HG02943 (cell line): ENCODE data around the gene MPRIP.

Experiments used
- ATAC-seq: cut with Tn5 transposase; IDR thresholded peaks from one replicate; pipeline ENCODE4 v1.9.1; 2021; ENCODE audit warnings: mild to moderate bottlenecking, low read depth, moderate library complexity; ENCODE audit not compliant: unreplicated experiment

Gene MPRIP

DNA sequence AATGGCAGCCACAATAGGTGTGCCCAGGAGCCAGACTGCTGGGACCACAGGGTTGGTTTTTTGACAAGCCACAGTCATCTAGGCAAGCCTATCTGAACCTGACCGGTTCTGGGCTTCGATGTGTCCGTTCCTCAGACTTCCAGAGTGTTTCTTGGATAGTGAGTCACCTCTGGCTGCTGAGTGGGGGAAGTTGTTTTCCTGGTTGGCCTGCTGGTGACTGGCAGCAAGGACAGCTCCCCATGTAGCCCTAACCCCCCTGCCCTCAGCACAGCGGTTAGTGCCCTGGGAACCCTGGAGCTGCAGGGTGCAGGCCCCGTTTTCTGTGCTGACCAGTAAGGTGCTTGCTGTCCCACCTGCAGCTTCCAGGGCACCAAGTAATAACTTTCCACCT is 98.3 kb downstream of the MPRIP start:
- no peak for ATAC-seq

DNA sequence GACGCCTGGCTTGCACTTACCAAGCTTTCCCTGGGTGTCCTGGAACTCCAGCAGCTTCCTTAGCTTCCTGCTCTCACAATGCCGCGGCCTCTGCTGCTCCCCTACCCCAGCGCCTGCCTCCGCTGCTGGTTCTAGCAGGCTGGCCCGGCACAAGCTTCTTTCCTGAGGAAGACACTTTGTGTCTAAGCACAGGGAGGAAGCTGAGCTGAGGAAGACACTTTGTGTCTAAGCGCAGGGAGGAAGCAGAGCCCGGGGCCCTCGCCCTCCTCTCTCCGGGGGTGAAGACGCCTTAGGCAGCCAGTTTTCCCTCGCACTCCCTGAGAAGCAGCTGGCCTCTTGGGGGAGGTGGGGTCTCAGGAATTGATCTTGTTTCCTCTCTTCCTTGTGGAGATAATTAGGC is 99.0 kb downstream of the MPRIP start:
- ATAC-seq: no peak

GRCh38 chr17:17141860-17142552 is 99.7 kb downstream of the MPRIP start:
- no peak for ATAC-seq

- ATAC-seq: no peak
Observed at GRCh38 chr17:17142556-17142955, 100.3 kb downstream of the MPRIP start.

- ATAC-seq: no peak
Observed at GRCh38 chr17:17143501-17143900, 101.2 kb downstream of the MPRIP start.

GRCh38 chr17:17144061-17144460 is 101.8 kb downstream of the MPRIP start:
- no peak for ATAC-seq

- no peak for ATAC-seq
Observed at GRCh38 chr17:17144916-17145665, 102.8 kb downstream of the MPRIP start.

GRCh38 chr17:17146786-17147406 is 104.6 kb downstream of the MPRIP start:
- ATAC-seq: no peak

- no peak for ATAC-seq
Observed at GRCh38 chr17:17147821-17148220, 105.6 kb downstream of the MPRIP start.

DNA sequence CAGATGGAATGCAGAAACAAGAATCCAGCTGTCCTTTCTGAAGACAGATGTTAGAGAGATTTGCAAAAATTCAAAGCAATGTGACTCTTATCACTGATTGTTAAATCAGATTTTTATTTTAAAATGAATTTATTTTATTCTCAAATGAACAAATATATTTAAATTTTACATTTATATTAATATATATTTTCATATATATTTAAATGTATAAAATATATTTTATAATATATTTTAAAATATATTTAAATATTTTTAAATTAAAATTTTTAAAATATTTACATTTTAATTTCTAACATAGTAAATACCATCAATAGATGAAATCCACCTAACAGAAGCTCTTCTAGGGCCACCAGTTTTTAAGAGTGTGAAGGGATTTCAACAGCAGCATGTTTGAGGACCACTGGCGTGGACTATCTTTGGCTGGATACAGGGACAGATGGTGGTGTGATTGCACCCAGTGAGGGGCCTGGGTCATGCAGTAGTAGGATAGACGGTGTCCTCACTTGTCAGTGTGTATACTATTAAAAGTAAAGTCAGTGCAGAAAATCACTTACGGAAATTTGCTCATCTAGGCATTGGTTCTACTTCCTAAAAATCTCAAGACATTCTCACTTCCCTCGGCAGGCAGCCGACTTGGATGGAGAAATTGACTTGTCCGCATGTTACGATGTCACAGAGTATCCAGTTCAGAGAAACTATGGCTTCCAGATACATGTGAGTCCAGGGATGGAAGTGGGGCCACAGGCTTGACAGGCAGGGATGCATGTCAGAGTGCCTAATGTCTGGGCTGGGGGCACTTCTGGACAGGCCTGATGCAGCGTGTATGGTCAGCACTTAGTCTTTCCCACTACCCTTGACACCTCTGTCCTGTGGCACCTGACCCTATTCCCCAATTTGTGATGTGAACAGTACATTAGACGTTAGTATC is 107.5 kb downstream of the MPRIP start:
- no peak for ATAC-seq

DNA sequence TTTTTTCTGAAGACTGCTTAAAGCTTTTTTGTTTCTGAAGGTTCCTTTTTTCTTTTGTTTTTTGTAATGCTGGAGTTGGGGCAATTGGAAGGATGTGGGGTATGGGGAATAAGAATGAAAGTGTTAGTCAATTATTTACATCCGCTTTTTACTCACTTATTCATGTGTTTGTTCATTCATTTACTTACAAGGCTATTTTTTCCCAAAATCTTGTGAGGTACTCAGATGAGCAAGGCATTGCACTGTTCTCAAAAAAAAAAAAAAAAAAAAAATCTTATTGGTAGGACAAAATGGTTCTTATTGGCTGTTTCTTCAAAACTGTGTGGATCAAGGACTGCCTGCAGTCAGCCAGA is 108.2 kb downstream of the MPRIP start:
- ATAC-seq: no peak

DNA sequence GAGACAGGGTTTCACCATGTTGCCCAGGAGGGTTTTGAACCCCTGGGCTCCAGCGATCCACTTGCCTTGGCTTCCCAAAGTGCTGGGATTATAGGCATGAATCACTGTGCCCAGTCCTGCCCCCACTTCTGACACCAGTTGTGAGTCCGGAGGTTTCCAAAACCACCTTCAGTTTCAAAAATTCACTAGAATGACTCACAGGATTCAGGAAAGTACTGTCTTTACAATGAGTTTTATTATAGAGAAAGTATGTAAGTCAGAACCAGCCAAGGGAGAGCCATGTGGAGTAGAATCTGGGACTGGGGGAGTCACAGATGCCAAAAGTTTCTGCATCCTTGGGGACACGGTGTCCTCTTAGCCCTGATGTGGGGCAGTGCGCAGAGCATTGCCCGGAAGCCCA is 108.8 kb downstream of the MPRIP start:
- no peak for ATAC-seq

DNA sequence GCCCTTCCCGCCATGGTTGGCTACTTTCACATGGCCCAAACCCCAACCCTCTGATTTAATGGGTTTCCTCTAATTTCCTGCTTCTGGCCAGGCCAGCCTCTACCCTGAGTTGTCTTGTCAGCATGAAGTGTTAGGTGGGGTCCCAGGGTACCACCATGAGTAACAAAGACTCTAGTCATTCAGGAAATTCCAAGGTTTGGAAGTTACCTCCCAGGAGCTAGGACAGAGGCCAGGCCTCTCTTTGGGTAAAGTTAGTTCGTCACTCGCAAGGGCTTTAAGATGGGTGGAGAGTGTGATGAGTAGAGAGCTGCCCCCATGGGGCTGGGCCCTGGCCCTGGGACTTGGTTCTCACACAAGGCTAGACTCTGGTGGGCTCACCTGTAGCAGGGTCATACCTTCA is 109.3 kb downstream of the MPRIP start:
- ATAC-seq: no peak

DNA sequence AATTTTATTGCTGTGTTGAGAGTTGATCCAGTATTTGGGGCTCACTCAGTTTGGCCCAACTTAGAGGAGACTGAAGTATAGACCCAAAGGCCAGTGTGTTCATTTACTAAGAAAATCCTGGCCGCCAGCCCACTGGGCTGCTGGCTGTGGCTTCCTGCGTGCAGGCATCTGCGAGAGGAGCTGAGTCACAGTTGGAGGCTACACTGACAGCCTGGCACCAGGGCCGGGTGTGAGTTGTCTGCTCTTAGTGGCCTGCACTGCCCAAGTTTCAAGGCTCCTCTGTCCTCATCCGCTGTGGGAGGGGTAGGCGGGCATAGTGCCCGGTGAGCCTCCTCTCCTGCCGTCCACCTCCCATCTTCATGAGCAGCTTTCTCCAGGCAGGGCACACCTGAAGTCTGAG is 109.7 kb downstream of the MPRIP start:
- ATAC-seq: no peak

DNA sequence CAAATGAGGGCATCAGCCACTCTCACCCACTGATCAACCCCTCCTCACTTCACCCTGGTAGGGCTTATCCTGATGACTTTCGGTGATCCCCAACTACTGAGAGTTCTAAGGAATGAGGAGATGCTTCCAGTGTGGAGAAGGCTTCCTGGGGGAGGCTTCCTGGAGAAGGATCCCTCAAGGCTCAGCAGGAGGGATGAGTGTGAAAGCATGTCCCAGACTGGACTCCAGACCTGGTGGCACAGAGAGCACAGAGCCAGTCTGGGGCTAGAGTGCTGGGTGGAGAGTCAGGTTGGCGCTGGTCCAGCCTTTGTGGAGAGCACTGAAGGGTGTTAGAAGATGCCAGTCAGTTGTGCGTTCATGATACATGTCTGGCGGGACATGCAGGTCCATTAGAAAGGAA is 110.1 kb downstream of the MPRIP start:
- no peak for ATAC-seq

DNA sequence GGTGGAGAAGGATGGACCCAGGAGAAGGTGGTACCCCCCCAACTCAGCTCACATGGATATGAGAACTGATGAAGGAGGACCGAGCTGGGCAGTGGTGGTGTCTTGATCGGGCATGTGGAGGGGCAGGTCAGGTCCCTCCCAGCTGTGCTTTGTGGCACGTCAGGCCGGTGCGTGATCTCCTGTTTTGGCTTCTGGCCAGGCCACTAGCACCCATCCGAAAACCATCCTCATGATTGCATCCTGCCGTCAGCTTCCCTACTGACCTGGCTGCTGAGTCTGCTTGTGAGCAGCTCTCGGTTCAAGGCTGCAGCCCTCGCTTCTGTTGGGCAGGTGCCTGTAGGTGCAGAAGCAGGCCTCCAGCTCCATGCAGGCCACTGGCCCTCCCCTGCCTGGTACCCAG is 110.8 kb downstream of the MPRIP start:
- ATAC-seq: no peak

GRCh38 chr17:17153709-17154108 is 111.5 kb downstream of the MPRIP start:
- ATAC-seq: no peak

GRCh38 chr17:17154556-17154955 is 112.3 kb downstream of the MPRIP start:
- no peak for ATAC-seq

GRCh38 chr17:17154981-17155380 is 112.7 kb downstream of the MPRIP start:
- no peak for ATAC-seq

DNA sequence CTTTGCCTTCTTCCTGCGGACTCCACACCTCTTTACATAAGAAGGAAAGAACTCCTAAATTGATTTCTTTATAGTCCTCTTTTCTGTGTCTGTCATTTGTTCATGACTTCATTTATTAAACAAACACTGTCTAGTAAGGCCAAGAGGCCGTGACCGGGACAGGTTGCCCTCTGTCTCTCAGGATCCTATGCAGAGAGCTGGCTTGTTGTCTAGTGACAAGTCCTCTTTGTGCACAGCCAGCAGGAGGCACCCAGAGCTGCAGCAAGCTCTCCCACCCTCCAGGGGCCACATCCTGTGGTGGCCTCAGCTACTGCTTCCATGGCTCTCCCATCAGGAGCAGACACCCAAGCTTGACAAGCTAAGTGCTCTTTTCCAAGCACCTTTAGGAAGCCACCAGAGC is 113.3 kb downstream of the MPRIP start:
- no peak for ATAC-seq

DNA sequence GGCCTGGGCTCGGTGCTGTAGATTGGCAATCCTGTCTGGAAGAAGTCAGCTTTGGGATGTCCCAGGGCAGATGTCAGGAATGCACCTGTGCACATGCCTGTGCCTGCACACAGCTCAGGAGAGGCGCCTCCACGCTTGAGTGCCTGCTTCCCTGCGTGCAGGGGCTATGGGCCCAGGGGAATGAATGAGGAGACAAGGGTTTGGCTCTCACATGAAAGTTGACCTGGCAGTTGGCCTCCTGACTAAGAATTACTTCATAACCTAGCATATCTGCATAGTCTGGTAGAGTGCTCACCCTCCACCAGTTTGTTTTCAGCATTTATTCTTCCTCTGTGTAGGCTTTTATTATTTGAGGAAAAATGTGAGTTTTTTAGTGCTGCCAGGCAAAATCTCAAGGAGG is 113.8 kb downstream of the MPRIP start:
- ATAC-seq: no peak
